ENCODE results near the gene GNAI3.

GRCh38 chr1:109539676-109540075 is 8.7 kb upstream of the GNAI3 start, which contains the start of gene GPR61:
- TF ChIP-seq CTCF (IDR thresholded peaks at IDR 0.05 in 2 of 3, conservative IDR thresholded peaks at IDR 0.05 in 1 of 3; ENCODE audit: control insufficient read depth in 2 of 3, extremely low read depth in 1 of 3, insufficient read depth in 1 of 3, low read depth in 3 of 3, low read length in 3 of 3), result no peak
- no peak for TF ChIP-seq REST (IDR thresholded peaks at IDR 0.05; ENCODE audit: low read depth, low read length)
- TF ChIP-seq ZSCAN29 (IDR thresholded peaks at IDR 0.05), result no peak
- no peak for TF ChIP-seq RAD51 (IDR thresholded peaks at IDR 0.05)
- no peak for TF ChIP-seq NFIC (IDR thresholded peaks at IDR 0.05; ENCODE audit: low read depth, low read length)
- TF ChIP-seq ASH2L (IDR thresholded peaks at IDR 0.05; ENCODE audit: borderline replicate concordance, low read depth), result no peak
- TF ChIP-seq CEBPZ (IDR thresholded peaks at IDR 0.05; ENCODE audit: low read depth, low read length), result no peak
- no peak for TF ChIP-seq NR2C2 (IDR thresholded peaks at IDR 0.05; ENCODE audit: borderline replicate concordance, control insufficient read depth, insufficient read length, low read depth)
- TF ChIP-seq SUZ12 (IDR thresholded peaks at IDR 0.05; ENCODE audit: unreplicated experiment), result no peak
- TF ChIP-seq IKZF2 (IDR thresholded peaks at IDR 0.05), result no peak
- TF ChIP-seq POLR2A (IDR thresholded peaks at IDR 0.05; ENCODE audit: low read depth, low read length), result no peak
- TF ChIP-seq CHD2 (IDR thresholded peaks at IDR 0.05; ENCODE audit: borderline replicate concordance, low read depth, low read length), result no peak
- no peak for TF ChIP-seq CREB1 (IDR thresholded peaks at IDR 0.05; ENCODE audit: low read depth)
- no peak for TF ChIP-seq FOXK2 (IDR thresholded peaks at IDR 0.05)
